K562 (cell line): Measurements from ENCODE around the gene CAPN5.

Source experiments
- CBX3 ChIP-seq, 2 experiments: IDR thresholded peaks; 1 replicate in 1 of 2; 2 replicates in 1 of 2; pipeline ENCODE4 v1.6.1; 2012; ENCODE audit warnings: inconsistent platforms in 2 of 2, low read length in 2 of 2, borderline replicate concordance in 1 of 2, control low read depth in 1 of 2
- CEBPZ ChIP-seq: fragments of 150-350 bp; IDR thresholded peaks from 2 replicates; pipeline ENCODE4 v1.6.1; 2014; ENCODE audit warnings: low read depth, mild to moderate bottlenecking, low read length, borderline replicate concordance
- CHD2 ChIP-seq: IDR thresholded peaks from 2 replicates; pipeline ENCODE4 v1.6.1; 2011; ENCODE audit warnings: low read depth, low read length
- CTCF ChIP-seq, 3 experiments: IDR thresholded peaks in 2 of 3; conservative IDR thresholded peaks in 1 of 3; 2 replicates each; pipeline ENCODE4 v1.5.1; 2011 to 2012; ENCODE audit warnings: low read length in 3 of 3, mild to moderate bottlenecking in 3 of 3, control low read depth in 2 of 3, improper control_type of control experiment in 1 of 3, inconsistent platforms in 1 of 3, low read depth in 1 of 3, mixed read lengths in 1 of 3, moderate library complexity in 1 of 3; ENCODE audit not compliant: insufficient read depth in 2 of 3
- E2F4 ChIP-seq: sonication (generic); formaldehyde crosslinking; IDR thresholded peaks from 2 replicates; pipeline ENCODE4 v1.8.0; 2022; ENCODE audit warnings: mild to moderate bottlenecking, low read depth, missing genetic modification reagents
- FOXP4 ChIP-seq: sonication (generic); formaldehyde crosslinking; IDR thresholded peaks from 2 replicates; pipeline ENCODE4 v1.8.0; 2022; ENCODE audit warnings: mild to moderate bottlenecking, missing genetic modification reagents, borderline replicate concordance
- GATAD2B ChIP-seq: fragments of 450-650 bp; IDR thresholded peaks from 2 replicates; pipeline ENCODE4 v1.6.1; 2017; ENCODE audit warnings: mild to moderate bottlenecking, borderline replicate concordance
- MAFF ChIP-seq: IDR thresholded peaks from 2 replicates; pipeline ENCODE4 v1.6.1; 2012; ENCODE audit warnings: low read length, improper control_type of control experiment
- TRIM24 ChIP-seq, 2 experiments: fragments of 450-650 bp; IDR thresholded peaks; 2 replicates each; pipeline ENCODE4 v1.6.1; 2016
- ZNF395 ChIP-seq: fragments of 200-800 bp; sonication (Bioruptor generic); IDR thresholded peaks from 2 replicates; pipeline ENCODE4 v1.6.1; 2017; ENCODE audit warnings: missing genetic modification characterization, missing compliant biosample characterization

- TF ChIP-seq CTCF (IDR thresholded peaks at IDR 0.05 in 2 of 3, conservative IDR thresholded peaks at IDR 0.05 in 1 of 3; ENCODE audit: insufficient read depth in 2 of 3, low read depth in 1 of 3, low read length in 3 of 3) (no peak), MAFF (no peak), FOXP4 (no peak), CHD2 (no peak), CBX3 (IDR thresholded peaks at IDR 0.05; ENCODE audit: borderline replicate concordance in 1 of 2, low read length in 2 of 2) (no peak), TRIM24 (IDR thresholded peaks at IDR 0.05) (no peak), ZNF395 (CRISPR knock-in tag) (no peak), CEBPZ (no peak), GATAD2B (no peak), E2F4 (CRISPR knock-in tag) (no peak)
Observed at GRCh38 chr11:77040401-77040777, 26.4 kb upstream of the CAPN5 start.
